CD8-positive, alpha-beta memory T cell (primary cell): ENCODE results near the gene OR5AP2. TPM values are rescaled to one million over a fixed set of nuclear protein-coding genes. Genes with fewer than 3 reads are reported as not detected.
"Not testable (repeated sequence)": the region's sequence is repeated elsewhere in the genome, so short reads cannot be mapped to it uniquely, and the experiment has no call there.

Experiments used
- CTCF ChIA-PET: fragments of 350-600 bp; sonication (Branson Sonifier 250); formaldehyde crosslinking; loops from one replicate; lab custom pipeline; 2021; ENCODE audit warnings: antibody characterized with exemption; lab: Charles Lee
- POLR2A ChIA-PET: fragments of 350-600 bp; sonication (Branson Sonifier 250); formaldehyde crosslinking; loops from one replicate; lab custom pipeline; 2021; ENCODE audit warnings: antibody characterized with exemption; lab: Charles Lee
- DNase-seq, 5 donors: peaks; one replicate each; pipeline versions ENCODE4 v3.0.0 to v3.0.0-alpha.2; 2020 to 2022; ENCODE audit warnings: mixed read lengths in 1 of 5
- H3K27ac ChIP-seq: one replicate; pipeline ENCODE4 v1.7.0; 2013; ENCODE audit warnings: low read depth, mild to moderate bottlenecking, low read length, moderate library complexity
- H3K27me3 ChIP-seq: 2 replicates; pipeline ENCODE4 v1.7.0; 2013; ENCODE audit warnings: low read length, mild to moderate bottlenecking; ENCODE audit not compliant: insufficient read depth, poor library complexity, severe bottlenecking
- H3K36me3 ChIP-seq: 2 replicates; pipeline ENCODE4 v1.7.0; 2013; ENCODE audit warnings: mild to moderate bottlenecking, low read length, moderate library complexity; ENCODE audit not compliant: insufficient read depth
- H3K4me1 ChIP-seq: 2 replicates; pipeline ENCODE4 v1.7.0; 2013; ENCODE audit warnings: mild to moderate bottlenecking, low read length, moderate library complexity; ENCODE audit not compliant: insufficient read depth
- H3K4me3 ChIP-seq: 2 replicates; pipeline ENCODE4 v1.7.0; 2013; ENCODE audit warnings: mild to moderate bottlenecking, low read length
- H3K9me3 ChIP-seq: 2 replicates; pipeline ENCODE4 v1.7.0; 2013; ENCODE audit warnings: mild to moderate bottlenecking, low read length
- H3K27ac Mint-ChIP-seq, 8 donors: one replicate each; pipeline ENCODE4 v1.8.0; 2020 to 2021; ENCODE audit warnings: mixed read lengths in 8 of 8, mild to moderate bottlenecking in 6 of 8, inconsistent platforms in 3 of 8, moderate library complexity in 3 of 8
- H3K27me3 Mint-ChIP-seq, 2 donors: one replicate each; pipeline ENCODE4 v1.8.0; 2020 to 2021; ENCODE audit warnings: mixed read lengths in 2 of 2, mild to moderate bottlenecking in 1 of 2, moderate library complexity in 1 of 2
- H3K36me3 Mint-ChIP-seq, 3 donors: one replicate each; pipeline ENCODE4 v1.8.0; 2020 to 2021; ENCODE audit warnings: mixed read lengths in 3 of 3, inconsistent platforms in 1 of 3, mild to moderate bottlenecking in 1 of 3
- H3K4me1 Mint-ChIP-seq, 3 donors: one replicate each; pipeline ENCODE4 v1.8.0; 2020 to 2021; ENCODE audit warnings: mixed read lengths in 3 of 3, inconsistent platforms in 1 of 3, mild to moderate bottlenecking in 1 of 3
- H3K4me3 Mint-ChIP-seq, 7 donors: one replicate each; pipeline ENCODE4 v1.8.0; 2020 to 2021; ENCODE audit warnings: mixed read lengths in 7 of 7, mild to moderate bottlenecking in 6 of 7, moderate library complexity in 4 of 7, inconsistent platforms in 2 of 7
- H3K9me3 Mint-ChIP-seq, 5 donors: one replicate each; pipeline ENCODE4 v1.8.0; 2020 to 2022; ENCODE audit warnings: mixed read lengths in 5 of 5, mild to moderate bottlenecking in 3 of 5, moderate library complexity in 2 of 5, inconsistent platforms in 1 of 5
- polyA plus RNA-seq: library from polyadenylated mRNA; unstranded; fragments of 300-500 nt; fragmentation: Illumina TruSeq; gene quantifications from one replicate; pipeline ENCODE4 v1.2.3, GENCODE V29; 2021
- total RNA-seq, 2 experiments: library from RNA; stranded (reverse); gene quantifications; one replicate each; pipeline ENCODE4 v1.2.3, GENCODE V29; 2021

The OR5AP2 gene
- not detected for total RNA-seq
- polyA plus RNA-seq = not detected

DNA sequence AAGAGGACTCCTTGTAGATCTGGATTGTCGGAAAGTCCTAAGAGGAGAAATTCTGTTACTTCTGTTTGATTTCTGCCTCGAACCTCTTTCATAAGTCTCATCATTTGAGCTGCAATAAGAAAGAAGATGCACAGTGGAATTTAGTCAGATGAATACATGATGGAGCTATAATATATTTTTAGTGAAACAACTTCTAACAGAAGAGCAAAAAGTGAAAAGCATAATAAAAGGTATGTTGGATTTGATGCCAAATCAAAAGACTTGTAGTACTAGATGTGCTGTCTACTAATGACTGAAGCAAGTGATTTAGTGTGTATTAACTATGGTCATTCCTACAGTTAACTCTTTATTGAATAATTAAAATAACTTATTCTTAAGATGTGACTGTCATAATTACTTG, at the start of gene OR5AP2:
TSS of gene OR5AP2 (minus strand) at position 101 of the 400 bp plus-strand sequence. CDS start at position 101, 0 bp downstream.
- H3K4me1 Mint-ChIP-seq = no peaks in the 10 kb centered on the region

GRCh38 chr11:56691179-56691578, 48.9 kb upstream of the OR5AP2 start:
- H3K27ac ChIP-seq, H3K27me3 Mint-ChIP-seq, H3K36me3 ChIP-seq, H3K4me1 ChIP-seq, H3K27ac Mint-ChIP-seq, DNase-seq, H3K27me3 ChIP-seq, H3K4me3 Mint-ChIP-seq, H3K4me3 ChIP-seq, H3K36me3 Mint-ChIP-seq, CTCF ChIA-PET, POLR2A ChIA-PET, H3K9me3 ChIP-seq, H3K4me1 Mint-ChIP-seq: not testable (repeated sequence)
- H3K9me3 Mint-ChIP-seq = peaks cover 2 to 15% (median 6%) of the 10 kb centered on the region in 5 donors

More for the DNA sequence above, at the start of gene OR5AP2:
- no peak within 1 kb of the TSS for H3K4me3 Mint-ChIP-seq
- no peaks in the 10 kb centered on the region for H3K4me1 ChIP-seq
- no peaks in the 10 kb centered on the region for H3K27me3 ChIP-seq
- H3K4me3 ChIP-seq = no peak within 1 kb of the TSS
- H3K27me3 Mint-ChIP-seq = no peaks in the 10 kb centered on the region
- no peaks in the 10 kb centered on the region for H3K36me3 Mint-ChIP-seq
- no peak within 1 kb of the TSS for H3K27ac ChIP-seq
- POLR2A ChIA-PET = no interaction called here
- DNase-seq = no peak
- CTCF ChIA-PET = no interaction called here
- H3K9me3 Mint-ChIP-seq = peaks cover 0 to 25% (median 9%) of the 10 kb centered on the region in 5 donors
- no peaks in the 10 kb centered on the region for H3K36me3 ChIP-seq
- no peaks in the 10 kb centered on the region for H3K9me3 ChIP-seq
- no peak within 1 kb of the TSS for H3K27ac Mint-ChIP-seq

DNA sequence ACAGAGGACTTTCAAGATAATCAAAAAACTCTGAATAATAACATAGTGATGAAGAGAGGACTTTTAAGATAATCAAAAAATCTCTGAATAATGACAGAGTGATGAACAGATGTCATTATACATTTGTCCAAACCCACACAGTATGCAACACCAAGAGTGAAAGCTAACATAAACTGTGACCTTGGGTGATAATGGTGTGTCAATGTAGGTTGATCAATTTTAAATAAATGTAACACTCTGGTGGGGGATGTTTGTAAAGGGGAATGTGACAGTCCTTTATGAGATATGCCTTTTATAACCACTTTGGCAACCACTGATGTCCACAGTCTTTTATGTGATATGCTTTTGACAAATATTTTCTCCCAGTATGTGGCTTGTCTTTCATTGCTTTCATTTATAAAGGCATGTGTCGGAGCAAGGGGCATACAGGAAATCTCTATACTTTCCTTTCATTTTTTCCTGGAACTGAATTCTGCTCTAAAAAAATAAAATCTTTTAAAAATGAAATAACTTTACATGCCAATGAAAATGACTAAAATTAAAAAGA, 46.4 kb upstream of the OR5AP2 start:
- ChIA-PET POLR2A (no interaction called here), CTCF (no interaction called here)
- Mint-ChIP-seq H3K36me3 (no peaks in the 10 kb centered on the region), H3K4me1 (no peaks in the 10 kb centered on the region), H3K9me3 (peaks cover 5 to 14% (median 6%) of the 10 kb centered on the region in 5 donors), H3K27me3 (no peaks in the 10 kb centered on the region), H3K4me3 (no peak overlapping the region), H3K27ac (no peak overlapping the region)
- Histone ChIP-seq H3K36me3 (no peaks in the 10 kb centered on the region), H3K27me3 (no peaks in the 10 kb centered on the region), H3K27ac (no peak overlapping the region), H3K9me3 (no peaks in the 10 kb centered on the region), H3K4me3 (no peak overlapping the region), H3K4me1 (no peaks in the 10 kb centered on the region)
- no peak for DNase-seq

- no peak overlapping the region for H3K4me3 ChIP-seq
- H3K27ac ChIP-seq = no peak overlapping the region
- no peaks in the 10 kb centered on the region for H3K9me3 ChIP-seq
- no peaks in the 10 kb centered on the region for H3K36me3 ChIP-seq
- no peaks in the 10 kb centered on the region for H3K27me3 ChIP-seq
- H3K27me3 Mint-ChIP-seq = no peaks in the 10 kb centered on the region
- no peaks in the 10 kb centered on the region for H3K36me3 Mint-ChIP-seq
- H3K4me3 Mint-ChIP-seq = no peak overlapping the region
- peaks cover 2 to 11% (median 4%) of the 10 kb centered on the region in 5 donors for H3K9me3 Mint-ChIP-seq
- no peaks in the 10 kb centered on the region for H3K4me1 Mint-ChIP-seq
- ChIA-PET POLR2A (no interaction called here), CTCF (no interaction called here)
- H3K4me1 ChIP-seq = no peaks in the 10 kb centered on the region
- H3K27ac Mint-ChIP-seq = no peak overlapping the region
- no peak for DNase-seq
Observed at GRCh38 chr11:56670984-56671383, 28.7 kb upstream of the OR5AP2 start.

- H3K27ac ChIP-seq = no peak within 1 kb of the TSS
- no peaks in the 10 kb centered on the region for H3K9me3 ChIP-seq
- no peak for DNase-seq
- POLR2A ChIA-PET = no interaction called here
- no peaks in the 10 kb centered on the region for H3K27me3 ChIP-seq
- H3K27ac Mint-ChIP-seq = no peak within 1 kb of the TSS
- no peak within 1 kb of the TSS for H3K4me3 Mint-ChIP-seq
- CTCF ChIA-PET = no interaction called here
- peaks cover 0 to 31% (median 12%) of the 10 kb centered on the region in 5 donors for H3K9me3 Mint-ChIP-seq
- H3K27me3 Mint-ChIP-seq = no peaks in the 10 kb centered on the region
- H3K36me3 ChIP-seq = no peaks in the 10 kb centered on the region
- no peaks in the 10 kb centered on the region for H3K4me1 Mint-ChIP-seq
- no peak within 1 kb of the TSS for H3K4me3 ChIP-seq
- H3K36me3 Mint-ChIP-seq = no peaks in the 10 kb centered on the region
- no peaks in the 10 kb centered on the region for H3K4me1 ChIP-seq
Observed at GRCh38 chr11:56663386-56663785, 21.1 kb upstream of the OR5AP2 start, which contains the start of gene OR5AR1. Gene OR5AR1 (plus strand): TSS chr11:56663686. CDS start chr11:56663686, 0 bp downstream.

DNA sequence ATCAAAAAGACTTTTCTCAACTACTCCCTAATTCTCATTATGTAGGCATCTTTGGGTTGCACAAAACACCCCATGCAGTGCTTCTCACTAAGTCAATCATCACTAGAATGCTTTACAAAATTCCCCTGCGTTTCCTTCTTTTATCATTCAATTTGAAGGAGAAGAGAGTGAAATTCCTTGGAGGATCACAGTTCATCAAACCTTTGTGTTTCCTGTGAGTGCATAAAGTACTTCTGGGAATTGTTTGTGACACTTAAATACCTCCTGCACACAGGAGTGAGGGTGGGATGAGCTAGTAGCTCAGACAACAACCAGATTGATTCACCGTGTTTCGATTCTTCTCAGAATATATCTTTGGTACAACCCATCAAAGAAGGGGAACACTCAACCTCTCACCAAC, 17.5 kb upstream of the OR5AP2 start:
- Mint-ChIP-seq H3K9me3 (peaks cover 0 to 31% (median 15%) of the 10 kb centered on the region in 5 donors), H3K36me3 (no peaks in the 10 kb centered on the region), H3K4me1 (no peaks in the 10 kb centered on the region), H3K27ac (no peak overlapping the region), H3K4me3 (no peak overlapping the region), H3K27me3 (no peaks in the 10 kb centered on the region)
- Histone ChIP-seq H3K9me3 (no peaks in the 10 kb centered on the region), H3K4me1 (no peaks in the 10 kb centered on the region), H3K27ac (no peak overlapping the region), H3K4me3 (no peak overlapping the region), H3K27me3 (no peaks in the 10 kb centered on the region), H3K36me3 (no peaks in the 10 kb centered on the region)
- POLR2A ChIA-PET = no interaction called here
- CTCF ChIA-PET = no interaction called here
- no peak for DNase-seq

DNA sequence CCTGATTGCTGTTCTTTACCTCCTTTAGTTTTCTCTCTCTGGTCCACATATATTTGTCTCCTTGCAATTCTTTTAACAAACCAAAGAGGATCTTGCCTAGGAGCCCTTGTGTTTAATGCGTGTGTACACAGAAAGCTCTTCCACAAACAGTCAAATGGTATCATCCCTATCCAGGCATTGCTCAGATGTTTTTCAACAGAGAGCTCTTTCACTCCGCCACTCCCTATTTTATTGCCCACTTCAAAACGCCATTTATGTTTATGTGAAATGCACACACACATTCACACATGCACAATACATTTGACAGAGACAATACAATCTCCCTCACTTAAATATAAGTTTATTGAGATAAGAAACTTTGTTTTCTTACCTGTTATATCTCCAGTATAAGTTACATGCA, 4.7 kb downstream of the OR5AP2 start:
- H3K4me1 Mint-ChIP-seq = no peaks in the 10 kb centered on the region
- no peaks in the 10 kb centered on the region for H3K36me3 Mint-ChIP-seq
- H3K9me3 Mint-ChIP-seq = peaks cover 0 to 17% (median 6%) of the 10 kb centered on the region in 5 donors
- no peak overlapping the region for H3K27ac Mint-ChIP-seq
- no peak for DNase-seq
- H3K4me1 ChIP-seq = no peaks in the 10 kb centered on the region
- H3K27me3 Mint-ChIP-seq = no peaks in the 10 kb centered on the region
- POLR2A ChIA-PET = no interaction called here
- no peaks in the 10 kb centered on the region for H3K36me3 ChIP-seq
- CTCF ChIA-PET = no interaction called here
- H3K27ac ChIP-seq = no peak overlapping the region
- H3K4me3 ChIP-seq = no peak overlapping the region
- no peaks in the 10 kb centered on the region for H3K27me3 ChIP-seq
- no peaks in the 10 kb centered on the region for H3K9me3 ChIP-seq
- no peak overlapping the region for H3K4me3 Mint-ChIP-seq

DNA sequence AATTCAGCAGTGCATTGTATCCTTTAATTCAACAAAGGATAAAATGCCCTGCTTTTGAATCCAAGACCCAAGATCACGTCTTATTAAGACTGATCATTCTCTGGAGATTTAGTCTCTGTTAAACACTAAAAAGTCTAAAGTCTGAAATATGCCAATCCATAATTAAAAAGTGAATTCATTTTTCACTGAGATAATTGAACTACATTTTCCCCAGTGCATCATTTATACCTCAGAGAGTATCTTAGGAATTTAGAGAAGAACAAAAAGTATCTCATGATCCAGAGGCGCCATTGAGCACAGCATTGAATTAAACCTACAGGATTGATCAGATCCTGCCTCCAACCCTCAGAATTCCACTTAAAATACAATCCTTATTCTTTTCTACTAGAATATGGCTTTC, 5.4 kb downstream of the OR5AP2 start:
- Mint-ChIP-seq H3K9me3 (peaks cover 1 to 21% (median 6%) of the 10 kb centered on the region in 5 donors), H3K36me3 (no peaks in the 10 kb centered on the region), H3K4me3 (no peak overlapping the region), H3K27me3 (no peaks in the 10 kb centered on the region), H3K27ac (no peak overlapping the region), H3K4me1 (no peaks in the 10 kb centered on the region)
- no peaks in the 10 kb centered on the region for H3K36me3 ChIP-seq
- no peaks in the 10 kb centered on the region for H3K4me1 ChIP-seq
- no peak for DNase-seq
- no peak overlapping the region for H3K4me3 ChIP-seq
- H3K27me3 ChIP-seq = no peaks in the 10 kb centered on the region
- CTCF ChIA-PET = no interaction called here
- H3K27ac ChIP-seq = no peak overlapping the region
- POLR2A ChIA-PET = no interaction called here
- no peaks in the 10 kb centered on the region for H3K9me3 ChIP-seq
